Measurements from ENCODE around the gene NOP9.

The NOP9 gene

GRCh38 chr14:24292118-24292807 is 7.4 kb upstream of the NOP9 start:
- TF ChIP-seq, protein P1, sequence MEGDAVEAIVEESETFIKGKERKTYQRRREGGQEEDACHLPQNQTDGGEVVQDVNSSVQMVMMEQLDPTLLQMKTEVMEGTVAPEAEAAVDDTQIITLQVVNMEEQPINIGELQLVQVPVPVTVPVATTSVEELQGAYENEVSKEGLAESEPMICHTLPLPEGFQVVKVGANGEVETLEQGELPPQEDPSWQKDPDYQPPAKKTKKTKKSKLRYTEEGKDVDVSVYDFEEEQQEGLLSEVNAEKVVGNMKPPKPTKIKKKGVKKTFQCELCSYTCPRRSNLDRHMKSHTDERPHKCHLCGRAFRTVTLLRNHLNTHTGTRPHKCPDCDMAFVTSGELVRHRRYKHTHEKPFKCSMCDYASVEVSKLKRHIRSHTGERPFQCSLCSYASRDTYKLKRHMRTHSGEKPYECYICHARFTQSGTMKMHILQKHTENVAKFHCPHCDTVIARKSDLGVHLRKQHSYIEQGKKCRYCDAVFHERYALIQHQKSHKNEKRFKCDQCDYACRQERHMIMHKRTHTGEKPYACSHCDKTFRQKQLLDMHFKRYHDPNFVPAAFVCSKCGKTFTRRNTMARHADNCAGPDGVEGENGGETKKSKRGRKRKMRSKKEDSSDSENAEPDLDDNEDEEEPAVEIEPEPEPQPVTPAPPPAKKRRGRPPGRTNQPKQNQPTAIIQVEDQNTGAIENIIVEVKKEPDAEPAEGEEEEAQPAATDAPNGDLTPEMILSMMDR (IDR thresholded peaks at IDR 0.05; ENCODE audit: low read depth, low read length) = no peak
- no peak for DNase-seq (ENCODE audit: extremely low read depth, low read depth)

DNA sequence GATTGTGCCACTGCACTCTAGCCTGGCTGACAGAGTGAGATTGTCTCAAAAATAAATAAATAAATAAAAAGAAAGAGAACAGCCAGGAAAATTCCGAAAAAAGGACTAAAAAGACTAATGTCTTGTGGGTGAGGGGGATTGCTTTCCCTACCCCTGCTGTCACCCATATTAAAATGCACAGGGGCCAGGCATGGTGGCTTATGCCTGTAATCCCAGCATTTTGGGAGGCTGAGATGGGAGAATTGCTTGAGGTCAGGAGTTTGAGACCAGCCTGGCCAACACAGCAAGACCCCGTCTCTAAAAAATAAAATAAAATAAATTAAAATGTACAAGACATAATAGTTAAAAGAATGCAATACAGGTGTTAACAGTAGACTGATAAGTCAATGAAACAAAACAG is 6.1 kb upstream of the NOP9 start:
- no peak for DNase-seq (ENCODE audit: extremely low read depth, low read depth)
- TF ChIP-seq, protein P1 (IDR thresholded peaks at IDR 0.05; ENCODE audit: low read depth, low read length) = no peak

GRCh38 chr14:24296341-24297157 is 3.1 kb upstream of the NOP9 start:
- DNase-seq (ENCODE audit: extremely low read depth, low read depth) = peak; percentile 68
- TF ChIP-seq, protein P1 (IDR thresholded peaks at IDR 0.05; ENCODE audit: low read depth, low read length) = peak; percentile 79

DNA sequence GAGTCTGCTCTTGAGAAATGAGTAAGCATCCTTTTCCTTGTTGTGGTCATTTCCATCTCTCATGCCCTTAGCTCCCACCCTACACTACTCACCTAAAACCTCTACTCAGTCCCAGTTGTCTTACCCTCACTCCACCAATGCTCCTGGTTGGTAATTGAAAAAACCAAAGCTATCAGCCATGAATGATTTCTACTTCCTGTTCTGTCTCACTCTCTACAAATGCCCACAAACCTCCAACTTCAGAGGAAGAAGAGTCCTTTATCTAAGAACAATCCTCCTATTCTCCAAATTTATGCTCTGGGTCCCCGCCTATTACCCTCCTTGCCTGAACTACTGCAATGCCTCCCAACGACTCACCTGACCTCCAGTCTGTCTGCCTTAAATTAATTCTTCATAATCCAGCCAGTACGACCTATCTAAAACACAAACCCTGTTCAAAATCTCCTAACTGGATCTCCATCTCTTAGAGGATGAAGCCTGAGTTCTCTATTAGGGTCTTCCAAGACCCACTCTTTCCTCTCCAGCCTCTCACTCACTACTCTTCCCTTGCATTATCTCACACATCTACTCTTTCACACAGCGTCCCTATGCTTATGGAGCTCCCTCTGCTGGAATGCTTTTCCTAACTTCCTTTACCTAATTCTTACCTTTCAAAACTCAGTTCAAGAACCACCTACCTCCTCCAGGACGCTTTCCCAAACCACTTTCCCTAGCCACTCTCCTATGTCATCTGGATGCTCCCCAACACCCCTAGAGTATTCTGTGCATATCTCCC is 2.3 kb upstream of the NOP9 start:
- DNase-seq (ENCODE audit: extremely low read depth, low read depth) = no peak
- TF ChIP-seq, protein P1 (IDR thresholded peaks at IDR 0.05; ENCODE audit: low read depth, low read length) = peak; percentile 30

DNA sequence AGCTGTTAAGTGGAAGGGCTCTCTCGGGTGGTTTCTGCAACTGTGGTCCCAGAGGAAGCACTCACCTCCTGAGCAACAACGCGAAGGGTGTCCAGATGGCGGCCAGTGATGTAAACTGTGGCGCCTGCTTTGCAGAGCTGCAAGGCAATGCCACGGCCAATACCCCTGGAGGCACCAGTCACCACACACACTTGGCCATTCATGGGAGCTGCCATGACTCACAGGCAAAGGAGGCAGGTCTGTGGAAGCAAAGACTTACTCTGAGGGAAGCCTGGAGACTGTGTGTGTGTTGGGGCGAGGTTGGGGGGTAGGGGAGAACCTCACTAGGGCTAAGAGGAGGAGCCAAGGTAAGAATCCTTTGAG is 777 bp upstream of the NOP9 start:
- DNase-seq (ENCODE audit: extremely low read depth, low read depth) = no peak
- TF ChIP-seq, protein P1 (IDR thresholded peaks at IDR 0.05; ENCODE audit: low read depth, low read length) = no peak

DNA sequence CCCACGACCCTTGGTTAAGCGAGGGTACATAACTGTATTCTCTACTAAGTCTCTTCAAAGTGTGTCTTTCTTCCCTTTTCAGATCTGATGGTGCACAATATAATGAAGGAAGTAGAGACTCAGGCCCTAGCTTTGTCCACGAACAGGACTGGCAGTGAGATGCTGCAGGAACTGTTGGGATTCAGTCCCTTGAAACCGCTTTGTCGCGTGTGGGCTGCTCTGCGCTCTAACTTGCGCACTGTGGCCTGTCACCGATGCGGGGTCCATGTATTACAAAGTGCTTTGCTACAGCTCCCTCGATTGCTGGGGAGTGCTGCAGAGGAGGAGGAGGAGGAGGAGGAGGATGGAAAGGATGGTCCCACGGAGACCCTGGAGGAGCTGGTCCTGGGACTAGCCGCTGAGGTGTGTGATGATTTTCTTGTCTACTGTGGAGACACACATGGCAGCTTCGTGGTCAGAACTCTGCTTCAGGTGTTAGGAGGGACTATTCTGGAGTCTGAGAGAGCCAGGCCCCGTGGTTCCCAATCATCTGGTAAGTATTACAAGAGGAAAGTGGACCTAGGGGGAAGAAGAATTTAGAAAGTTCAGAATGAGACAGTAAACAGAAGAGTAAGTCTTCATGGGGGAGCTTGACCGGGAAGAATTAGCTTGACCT is 803 bp downstream of the NOP9 start:
- DNase-seq (ENCODE audit: extremely low read depth, low read depth) = no peak
- TF ChIP-seq, protein P1 (IDR thresholded peaks at IDR 0.05; ENCODE audit: low read depth, low read length) = no peak
